Measurements from ENCODE around the gene ZIC4. TPM values are rescaled to one million over a fixed set of nuclear protein-coding genes. Genes with fewer than 3 reads are reported as not detected.

ZIC4 gene
- total and polyA plus RNA-seq, 2 of the 8 experiments (the other 6 are each of a cell fraction or from before 2014, with no cell fraction given): 0.03 to 0.13 TPM

DNA sequence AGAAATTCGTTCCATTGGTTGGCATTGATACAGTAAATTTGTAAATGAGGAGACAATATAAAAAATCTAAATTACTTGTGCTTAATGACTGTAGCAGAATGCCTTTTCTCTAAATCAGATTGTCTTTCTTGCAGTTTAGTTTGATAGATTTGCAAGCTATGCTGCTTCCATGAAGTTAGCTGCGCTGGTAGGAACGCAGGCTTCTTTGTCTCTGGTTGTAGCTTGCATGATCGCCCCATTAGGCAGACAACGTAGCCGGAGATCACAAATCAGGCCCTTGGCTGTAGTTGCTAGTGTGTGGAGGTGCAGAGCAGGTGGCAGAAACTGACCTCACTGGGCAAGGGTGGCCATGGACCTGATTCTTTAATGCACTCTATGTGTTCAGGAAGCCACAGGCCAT is 8.9 kb upstream of the ZIC4 start:
- peak in 1 of 2 experiments; percentile 49 for DNase-seq (ENCODE audit: low read depth in 1 of 2, low spot score in 2 of 2)
- Histone ChIP-seq H3K27me3 (replicated peaks in 1 of 4; ENCODE audit: control insufficient read depth in 3 of 4, extremely low read depth in 1 of 4, insufficient read depth in 3 of 4, low read length in 3 of 4) (peaks cover 68 to 98% (median 88%) of the 10 kb centered on the region in 4 experiments), H3K23ac (ENCODE audit: insufficient read length) (no peak overlapping the region), H2AFZ (ENCODE audit: low read length) (no peak overlapping the region), H2BK5ac (ENCODE audit: low read depth, low read length) (no peak overlapping the region), H4K20me1 (replicated peaks in 1 of 2; ENCODE audit: control insufficient read depth in 1 of 2, insufficient read depth in 2 of 2, low read length in 2 of 2) (peaks cover 14 to 19% of the 10 kb centered on the region in 2 experiments), H2BK20ac (ENCODE audit: low read length) (no peak overlapping the region), H3K79me1 (ENCODE audit: low read depth, low read length) (no peaks in the 10 kb centered on the region), H3K9me3 (ENCODE audit: insufficient read depth in 2 of 2, low read depth in 1 of 2, low read length in 1 of 2) (no peaks in the 10 kb centered on the region; a peak in 1 of 4 replicates), H3K27ac (ENCODE audit: low read depth, low read length) (no peak overlapping the region), H3K4me3 (ENCODE audit: extremely low read depth in 1 of 4, insufficient read depth in 2 of 4, low read depth in 3 of 4, low read length in 4 of 4) (no peak overlapping the region), H3K56ac (replicated peaks; ENCODE audit: insufficient read length, low read depth, low read length) (no peak overlapping the region), H3K4ac (replicated peaks; ENCODE audit: insufficient read length, low read depth, low read length) (no peak overlapping the region), H2AK5ac (ENCODE audit: low read depth, low read length) (no peak overlapping the region), H3K4me2 (ENCODE audit: insufficient read depth in 1 of 2, low read depth in 2 of 2, low read length in 2 of 2) (no peak overlapping the region), H4K91ac (replicated peaks; ENCODE audit: insufficient read length, low read length) (no peak overlapping the region), H3K18ac (ENCODE audit: extremely low read depth, low read length) (no peak overlapping the region), H3K23me2 (ENCODE audit: low read depth, low read length) (peaks cover 9% of the 10 kb centered on the region; the same call in 1 of the 2 replicates), H3K9ac (replicated peaks in 1 of 4; ENCODE audit: extremely low read depth in 1 of 4, low read depth in 3 of 4, low read length in 3 of 4) (no peak overlapping the region), H4K8ac (ENCODE audit: extremely low read depth, insufficient read depth, low read length) (no peak overlapping the region), H2BK120ac (replicated peaks; ENCODE audit: low read depth, low read length) (no peak overlapping the region), H2BK12ac (ENCODE audit: low read depth, low read length) (no peak overlapping the region), H2BK15ac (ENCODE audit: low read length) (0 out of 2 replicates have a peak overlapping the region, but pooled peaks have one; percentile 51), H3K4me1 (replicated peaks in 1 of 4; ENCODE audit: control insufficient read depth in 3 of 4, insufficient read depth in 4 of 4, low read length in 3 of 4) (peaks cover 9 to 26% (median 20%) of the 10 kb centered on the region in 4 experiments), H3K79me2 (ENCODE audit: control insufficient read depth in 1 of 2, insufficient read depth in 2 of 2, low read length in 2 of 2) (no peaks in the 10 kb centered on the region), H3K14ac (ENCODE audit: insufficient read length) (no peak overlapping the region), H3K36me3 (ENCODE audit: control insufficient read depth in 2 of 4, insufficient read depth in 4 of 4, low read length in 3 of 4) (peaks cover 0 to 4% (median 0%) of the 10 kb centered on the region in 4 experiments; a peak in 1 of 8 replicates), H4K5ac (ENCODE audit: insufficient read length, low read depth, low read length) (no peak overlapping the region)
- TF ChIP-seq RNF2 (IDR thresholded peaks at IDR 0.05; ENCODE audit: borderline replicate concordance, low read depth, low read length, missing control alignments, poor library complexity, severe bottlenecking) (peak; percentile 88), TEAD4 (IDR thresholded peaks at IDR 0.05; ENCODE audit: low read depth, low read length) (no peak), SUZ12 (IDR thresholded peaks at IDR 0.05; ENCODE audit: low read length) (peak; percentile 48), SIN3A (conservative IDR thresholded peaks at IDR 0.05 in 1 of 2, IDR thresholded peaks at IDR 0.05 in 1 of 2; ENCODE audit: low read depth in 1 of 2, low read length in 2 of 2) (no peak)
- ChIA-PET POLR2A (ENCODE audit: partially characterized antibody) (interaction anchor here (5.8 kb wide), 1 partner anchor 21 kb away, joined by 26 read pairs; no protein-coding TSS in a partner anchor), CTCF (ENCODE audit: partially characterized antibody) (interaction anchor here (1.5 to 17.2 kb wide), 4 partner anchors 22 to 60 kb away, joined by 4 to 485 read pairs (median 8); partner anchors contain the start of gene ZIC4)
- FAIRE-seq: no peak
- WGBS, 2 experiments (ENCODE audit: extremely low coverage in 1 of 2, insufficient coverage in 1 of 2, insufficient read length in 1 of 2, insufficient replicate concordance in 2 of 2, low coverage in 1 of 2, low lambda C conversion rate in 2 of 2, missing lambda C conversion rate in 1 of 2): 5% methylated on average over 6 of the region's 6 CpGs; no CpG with 5 or more reads in 1 of the 2 experiments

Measured in H1 (cell line).